ENCODE data around the gene COMMD1.
"Not testable (repeated sequence)": the region's sequence is repeated elsewhere in the genome, so short reads cannot be mapped to it uniquely, and the experiment has no call there.

The COMMD1 gene

GRCh38 chr2:61966087-61966727, 60.7 kb downstream of the COMMD1 start:
- DNase-seq = no peak

GRCh38 chr2:61967262-61967661, 61.8 kb downstream of the COMMD1 start:
- DNase-seq = no peak

- DNase-seq = no peak
These were observed 63.9 kb downstream of the COMMD1 start for GRCh38 chr2:61969376-61969775.

DNA sequence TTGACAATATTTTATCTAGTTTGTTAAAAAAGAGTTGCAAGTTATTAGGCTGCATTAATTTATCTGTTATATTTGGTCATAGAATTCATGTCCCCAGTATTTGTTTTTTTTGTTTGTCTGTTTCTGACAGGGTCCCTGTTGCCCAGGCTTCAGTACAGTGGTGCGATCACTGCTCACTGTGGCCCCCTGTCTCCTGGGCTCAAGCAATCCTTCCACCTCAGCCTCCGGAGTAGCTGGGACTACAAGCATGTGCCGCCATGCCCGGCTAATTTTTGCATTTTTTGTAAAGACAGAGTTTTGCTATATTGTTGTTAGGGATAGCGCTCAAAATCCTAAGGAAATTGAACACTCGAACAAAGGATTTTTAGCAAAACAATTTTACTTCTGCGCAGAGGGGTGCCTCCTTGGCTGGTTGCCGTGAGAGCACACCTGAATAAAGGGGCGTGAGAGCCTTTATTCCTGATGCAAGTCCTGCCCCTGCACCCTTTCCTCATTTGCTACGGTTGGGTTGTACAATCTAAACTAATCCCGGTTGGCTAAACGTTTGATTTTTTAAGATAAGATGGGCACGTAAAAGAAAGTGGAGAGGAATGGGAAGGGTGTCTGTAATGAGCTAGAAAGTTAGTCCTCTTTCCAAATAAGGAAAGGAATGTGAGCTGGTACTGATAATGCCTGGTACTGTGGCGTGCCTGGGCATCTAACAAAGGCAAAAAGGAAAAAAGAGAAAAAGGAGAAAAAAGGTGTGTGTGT, 65.5 kb downstream of the COMMD1 start:
- no peak for DNase-seq

- DNase-seq = no peak
These were observed 73.0 kb downstream of the COMMD1 start for GRCh38 chr2:61978522-61978921.

GRCh38 chr2:61980758-61981157, 75.3 kb downstream of the COMMD1 start:
- DNase-seq = no peak

GRCh38 chr2:61984682-61985081, 79.2 kb downstream of the COMMD1 start:
- no peak for DNase-seq

DNA sequence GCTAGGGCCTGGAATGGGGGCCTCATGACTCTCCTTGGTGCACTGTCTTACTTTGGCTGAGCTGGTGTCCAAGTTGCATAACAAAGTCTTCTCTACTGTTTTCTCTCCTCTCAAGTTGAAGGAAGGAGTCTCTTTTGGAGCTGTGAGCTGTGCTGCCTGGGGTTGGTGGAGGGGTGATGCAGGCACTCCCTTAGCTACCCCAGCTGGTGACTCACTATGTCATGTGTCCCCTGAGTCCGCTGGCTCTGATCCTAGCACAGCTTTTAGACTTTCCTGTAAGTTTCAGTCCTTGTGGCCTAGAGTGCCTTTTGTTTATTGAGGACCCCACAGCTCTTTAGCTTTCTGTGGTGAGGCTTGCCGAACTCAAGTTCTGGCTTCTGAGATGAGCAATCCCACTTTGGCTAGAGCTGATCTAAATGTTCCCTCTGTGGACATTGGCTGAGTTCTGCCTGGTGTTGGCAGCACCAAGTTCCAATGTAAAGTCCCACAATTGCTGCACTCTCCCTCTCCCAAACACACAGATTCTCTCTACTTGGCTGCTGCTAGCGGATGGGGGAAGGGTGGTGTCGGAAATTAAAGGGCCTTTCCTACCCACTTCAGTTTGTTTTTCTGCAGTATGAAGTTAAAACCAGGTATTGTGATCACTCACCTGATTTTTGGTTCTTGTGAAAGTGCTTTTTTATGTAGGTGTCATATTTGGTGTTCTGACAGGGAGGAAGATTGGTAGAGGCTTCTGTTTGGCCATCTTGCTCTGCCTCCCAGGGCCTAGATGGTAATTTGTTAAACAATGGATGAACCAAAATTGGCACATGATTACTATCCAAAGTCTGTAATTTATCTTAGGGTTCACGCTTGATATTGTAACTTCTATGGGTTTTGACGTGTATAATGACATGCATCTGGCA, 83.2 kb downstream of the COMMD1 start:
- DNase-seq = no peak

GRCh38 chr2:61993422-61994024, 88.0 kb downstream of the COMMD1 start:
- peak; percentile 42 for DNase-seq

DNA sequence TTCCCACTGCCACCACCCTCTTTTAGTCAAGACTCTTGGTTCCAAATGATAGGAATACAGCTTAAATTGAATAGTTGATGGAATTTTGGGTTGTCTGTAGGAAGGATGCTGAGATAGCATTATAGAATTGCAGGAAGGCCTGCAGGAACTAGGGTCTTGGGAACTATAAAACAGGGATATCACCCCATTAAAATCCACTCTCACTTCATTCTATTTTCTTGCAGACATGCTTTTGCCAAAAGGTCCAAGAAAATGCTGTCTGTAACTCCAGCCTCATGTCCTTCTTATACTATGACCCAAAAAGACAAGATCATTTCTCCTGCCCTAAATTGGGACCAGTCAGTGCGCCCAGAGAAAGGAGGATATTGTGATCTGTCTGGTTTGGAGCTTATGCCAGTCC, 89.1 kb downstream of the COMMD1 start:
- no peak for DNase-seq

DNA sequence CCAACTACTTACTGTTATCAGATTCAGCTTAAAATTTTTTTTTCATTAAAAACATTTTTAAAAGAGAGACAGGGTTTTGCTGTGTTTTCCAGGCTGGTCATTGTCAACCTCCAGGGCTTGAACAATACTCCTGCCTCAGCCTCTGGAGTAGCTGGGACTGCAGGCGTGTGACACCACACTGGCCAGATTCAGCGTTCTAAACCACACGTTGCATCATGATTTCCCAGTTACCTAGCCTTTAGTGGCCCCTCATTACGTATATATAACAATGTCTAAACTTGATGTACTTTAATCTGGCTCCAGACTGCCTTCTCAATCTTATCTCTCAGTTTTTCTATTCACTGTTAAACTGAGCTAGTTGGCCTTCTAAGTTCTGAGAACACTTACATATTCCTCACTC, 89.6 kb downstream of the COMMD1 start:
- no peak for DNase-seq

DNA sequence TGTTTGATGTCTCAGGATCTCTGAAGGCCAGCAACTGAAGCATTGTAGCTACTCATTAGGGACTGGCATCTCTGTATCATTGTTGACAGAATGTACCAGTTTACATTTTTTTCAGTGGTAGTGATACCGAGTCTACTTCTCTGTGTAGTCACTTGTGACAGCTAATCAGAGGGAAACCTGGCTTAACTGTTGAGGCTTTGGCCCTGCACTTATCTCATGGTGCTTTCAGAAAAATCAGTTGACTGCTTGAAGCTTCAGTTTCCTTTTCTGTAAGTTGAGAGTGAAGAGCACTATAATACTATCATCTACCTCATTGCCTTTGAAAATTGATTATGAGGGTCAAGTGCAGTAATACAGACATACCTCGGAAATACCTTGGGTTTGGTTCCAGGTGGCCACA, 90.0 kb downstream of the COMMD1 start:
- DNase-seq = no peak

- DNase-seq = no peak
These were observed 93.0 kb downstream of the COMMD1 start for GRCh38 chr2:61998426-61998825.

DNA sequence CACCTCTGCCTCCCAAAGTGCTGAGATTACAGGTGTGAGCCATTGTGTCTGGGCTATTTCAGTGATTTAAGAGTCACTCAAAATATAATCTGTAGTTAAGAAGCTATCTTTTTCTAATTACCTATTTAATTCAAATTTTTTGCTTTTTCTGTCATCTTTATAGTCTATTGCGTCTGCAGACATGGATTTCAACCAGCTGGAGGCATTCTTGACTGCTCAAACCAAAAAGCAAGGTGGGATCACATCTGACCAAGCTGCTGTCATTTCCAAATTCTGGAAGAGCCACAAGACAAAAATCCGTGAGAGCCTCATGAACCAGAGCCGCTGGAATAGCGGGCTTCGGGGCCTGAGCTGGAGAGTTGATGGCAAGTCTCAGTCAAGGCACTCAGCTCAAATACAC, 95.1 kb downstream of the COMMD1 start:
- no peak for DNase-seq

- no peak for DNase-seq
These were observed 96.0 kb downstream of the COMMD1 start for GRCh38 chr2:62001431-62001830.

DNA sequence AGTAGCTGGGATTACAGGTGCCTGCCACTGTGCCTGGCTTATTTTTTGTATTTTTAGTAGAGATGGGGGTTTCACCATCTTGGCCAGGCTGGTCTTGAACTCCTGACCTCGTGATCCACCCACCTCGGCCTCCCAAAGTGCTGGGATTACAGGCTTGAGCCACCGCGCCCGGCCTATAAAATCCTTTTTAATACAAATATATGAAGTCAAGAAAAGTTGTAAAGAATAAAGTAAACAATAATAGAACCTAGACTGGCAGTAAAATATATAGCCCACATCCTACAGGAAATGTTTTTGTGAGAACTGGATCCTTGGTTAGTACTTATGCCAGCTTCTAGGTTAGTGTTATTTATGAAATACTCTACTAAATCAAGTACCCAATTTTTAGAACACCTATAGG, 99.0 kb downstream of the COMMD1 start:
- DNase-seq = not testable (repeated sequence)

DNA sequence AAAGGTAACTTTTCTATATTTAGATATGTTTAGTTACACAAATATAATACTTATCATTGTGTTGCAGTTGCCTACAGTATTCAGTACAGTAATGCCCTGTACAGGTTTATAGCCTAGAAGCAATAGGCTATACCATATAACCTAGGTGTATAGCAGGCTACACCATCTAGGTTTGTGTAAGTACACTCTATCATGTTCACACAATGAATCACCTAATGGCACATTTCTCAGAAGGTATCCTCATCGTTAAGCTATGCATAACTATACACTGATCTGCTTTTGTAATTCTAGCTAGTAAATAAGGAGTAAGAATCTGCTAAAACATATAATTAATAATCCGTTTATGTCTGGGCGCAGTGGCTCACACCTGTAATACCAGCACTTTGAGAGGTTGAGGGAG, 102.1 kb downstream of the COMMD1 start:
- DNase-seq = no peak

- no peak for DNase-seq
These were observed 105.3 kb downstream of the COMMD1 start for GRCh38 chr2:62010632-62011256.

DNA sequence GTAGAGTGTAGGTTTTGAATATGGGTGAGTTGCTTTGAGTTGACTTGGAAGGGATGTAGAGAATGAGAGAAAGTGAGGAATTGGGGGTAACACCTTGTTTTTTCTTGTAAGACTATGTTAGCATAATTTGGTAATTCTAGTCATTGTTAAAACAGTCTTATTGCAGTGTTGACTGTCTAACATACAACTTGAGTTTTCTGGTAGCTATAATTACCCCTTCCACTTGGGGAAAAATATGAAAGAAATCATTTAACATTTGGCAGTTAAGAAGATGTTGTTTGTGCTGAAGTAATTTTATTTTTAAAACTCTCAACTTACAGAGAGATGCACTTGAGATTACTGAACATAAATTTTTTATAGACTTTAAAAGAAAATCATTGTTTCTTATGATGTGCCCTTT, 108.2 kb downstream of the COMMD1 start:
- no peak for DNase-seq

- peak; percentile 57 for DNase-seq
These were observed 108.6 kb downstream of the COMMD1 start for GRCh38 chr2:62014102-62014501.

DNA sequence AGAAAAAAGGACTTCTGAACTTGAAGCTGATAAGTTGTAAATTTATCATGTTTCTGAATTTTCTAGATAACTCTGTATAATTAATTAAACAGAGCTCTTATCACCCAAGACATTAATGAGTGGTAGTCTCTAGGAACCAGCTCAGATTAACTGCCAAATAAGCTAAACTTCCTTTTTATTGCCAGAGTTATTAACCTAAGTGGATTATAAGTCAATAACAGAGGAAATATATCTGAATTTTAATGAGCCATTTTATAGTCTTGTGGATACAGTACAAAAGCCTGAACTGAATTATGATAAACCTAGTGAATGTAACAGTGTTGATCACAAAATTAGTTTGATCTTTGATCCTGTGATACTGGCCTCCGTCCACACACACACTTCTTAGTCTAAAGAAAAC, 111.5 kb downstream of the COMMD1 start:
- DNase-seq = no peak

DNA sequence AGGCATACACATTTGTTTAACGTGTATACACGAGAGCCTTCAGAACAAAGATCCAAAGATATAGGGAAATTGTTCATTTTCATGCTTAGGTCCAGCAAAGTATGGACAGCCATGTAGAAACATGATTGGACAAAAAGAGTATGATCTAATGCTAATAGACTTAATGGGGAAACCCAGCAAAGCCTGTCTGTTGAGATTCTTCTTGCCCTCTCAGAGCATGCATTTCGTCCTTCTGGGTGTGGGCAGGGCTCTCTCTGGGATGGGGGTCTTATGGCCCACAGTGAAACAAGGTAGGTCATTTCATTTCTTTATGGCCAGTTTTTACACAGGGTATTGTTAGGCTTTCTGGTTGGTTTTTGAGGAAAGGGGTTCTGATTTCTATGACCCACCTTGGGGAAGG, 124.4 kb downstream of the COMMD1 start:
- no peak for DNase-seq

DNA sequence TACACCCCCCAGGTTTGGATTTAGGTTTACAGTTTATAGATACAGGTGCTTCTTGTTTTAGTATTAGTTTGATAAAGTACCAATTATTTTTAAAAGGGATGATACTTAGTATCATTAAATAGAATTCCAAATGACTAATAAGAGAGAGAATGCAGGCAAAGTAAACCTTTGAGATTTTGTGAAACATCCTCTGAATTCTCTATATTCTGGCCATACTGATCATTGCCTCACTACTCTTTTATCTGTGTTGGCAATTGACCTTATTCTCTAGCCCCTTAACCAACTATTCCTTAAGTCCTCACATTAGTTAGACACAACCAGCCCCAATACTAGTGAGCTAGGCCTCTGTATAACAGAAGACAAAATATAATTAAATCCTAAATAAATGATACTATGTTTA, 125.4 kb downstream of the COMMD1 start:
- no peak for DNase-seq
